T-helper 1 cell treated with Interleukin-12 subunit alpha and Interleukin-12 subunit beta and Interleukin-4 antibody, amounts not matched to agents 30 ng/mL and 1 ng/mL, for 36 hours (primary cell): ENCODE measurements around the gene PPP1R11. TPM values are rescaled to one million over a fixed set of nuclear protein-coding genes. Genes with fewer than 3 reads are reported as not detected.

Experiments used
- intact Hi-C: fragments of 100-400 bp; cut with micrococcal nuclease; formaldehyde crosslinking; loops from one replicate; pipeline ENCODE4 v1.15.1; 2024
- total RNA-seq: library from RNA; stranded (reverse); gene quantifications from 2 replicates; pipeline ENCODE4 v1.2.3, GENCODE V29; 2022

The PPP1R11 gene
- total RNA-seq, 1 donor from 2014 or later = 67.2 TPM

GRCh38 chr6:30092852-30093543 is 26.0 kb downstream of the PPP1R11 start:
- intact Hi-C loops = no loop called here

- intact Hi-C loops = no loop called here
These were observed 27.1 kb downstream of the PPP1R11 start for GRCh38 chr6:30093951-30094661.

GRCh38 chr6:30096829-30097228 is 29.8 kb downstream of the PPP1R11 start:
- intact Hi-C loops = no loop called here

- intact Hi-C loops = no loop called here
These were observed 31.1 kb downstream of the PPP1R11 start for GRCh38 chr6:30097902-30098768.

GRCh38 chr6:30100154-30100553 is 33.2 kb downstream of the PPP1R11 start:
- intact Hi-C loops = loop anchor here (5.0 kb wide), 1 partner anchor 133 kb away; no protein-coding TSS in a partner anchor

GRCh38 chr6:30100585-30101443 is 33.8 kb downstream of the PPP1R11 start:
- intact Hi-C loops = loop anchor here (5.0 kb wide), 1 partner anchor 134 kb away; no protein-coding TSS in a partner anchor

GRCh38 chr6:30101444-30102413 is 34.7 kb downstream of the PPP1R11 start:
- intact Hi-C loops = loop anchor here (2.0 to 5.0 kb wide), 2 partner anchors 134 to 157 kb away; no protein-coding TSS in a partner anchor

GRCh38 chr6:30102414-30102969 is 35.5 kb downstream of the PPP1R11 start:
- intact Hi-C loops = loop anchor here (2.0 to 5.0 kb wide), 2 partner anchors 135 to 156 kb away; no protein-coding TSS in a partner anchor

GRCh38 chr6:30102970-30103871 is 36.2 kb downstream of the PPP1R11 start:
- intact Hi-C loops = loop anchor here (1.0 to 5.0 kb wide), 10 partner anchors 28 to 294 kb away; partner anchors contain the start of genes POLR1H and RPP21

- intact Hi-C loops = loop anchor here (1.0 to 5.0 kb wide), 10 partner anchors 27 to 293 kb away; partner anchors contain the start of genes POLR1H and RPP21
These were observed 36.8 kb downstream of the PPP1R11 start for GRCh38 chr6:30103872-30104179.

GRCh38 chr6:30104661-30105060 is 37.7 kb downstream of the PPP1R11 start:
- intact Hi-C loops = loop anchor here (5.0 kb wide), 1 partner anchor 137 kb away; no protein-coding TSS in a partner anchor

- intact Hi-C loops = no loop called here
These were observed 44.4 kb downstream of the PPP1R11 start for GRCh38 chr6:30111266-30111856.

- intact Hi-C loops = no loop called here
These were observed 45.5 kb downstream of the PPP1R11 start for GRCh38 chr6:30112402-30112994.

- intact Hi-C loops = no loop called here
These were observed 46.2 kb downstream of the PPP1R11 start, which contains the start of gene TRIM31 for GRCh38 chr6:30113003-30113759. Gene TRIM31, minus strand, starts transcription at chr6:30113090. Its CDS starts 285 bp downstream, at chr6:30112805.

GRCh38 chr6:30113841-30114240 is 46.8 kb downstream of the PPP1R11 start:
- intact Hi-C loops = no loop called here

- intact Hi-C loops = no loop called here
These were observed 49.7 kb downstream of the PPP1R11 start for GRCh38 chr6:30116724-30117123.
